Measurements from ENCODE around the gene AMACR.

AMACR gene

GRCh38 chr5:34007621-34008600 lies at the start of gene AMACR:
AMACR (minus strand) TSS chr5:34008050; CDS start chr5:34008019, 31 bp downstream.
- peak; percentile 94 for DNase-seq (ENCODE audit: low spot score)

- no peak for DNase-seq (ENCODE audit: low spot score)
Observed at GRCh38 chr5:34057569-34057968, 49.7 kb upstream of the AMACR start.

GRCh38 chr5:34057118-34057517 lies 49.3 kb upstream of the AMACR start:
- DNase-seq (ENCODE audit: low spot score) = no peak

GRCh38 chr5:34055667-34056066 lies 47.8 kb upstream of the AMACR start:
- no peak for DNase-seq (ENCODE audit: low spot score)

- DNase-seq (ENCODE audit: low spot score) = no peak
Observed at GRCh38 chr5:34054400-34054729, 46.5 kb upstream of the AMACR start.

- DNase-seq (ENCODE audit: low spot score) = no peak
Observed at GRCh38 chr5:34053571-34054399, 45.9 kb upstream of the AMACR start.

- DNase-seq (ENCODE audit: low spot score) = no peak
Observed at GRCh38 chr5:34053133-34053532, 45.3 kb upstream of the AMACR start.

- no peak for DNase-seq (ENCODE audit: low spot score)
Observed at GRCh38 chr5:34051374-34051980, 43.6 kb upstream of the AMACR start.

GRCh38 chr5:34047774-34048572 lies 40.1 kb upstream of the AMACR start:
- no peak for DNase-seq (ENCODE audit: low spot score)

- DNase-seq (ENCODE audit: low spot score) = no peak
Observed at GRCh38 chr5:34047143-34047542, 39.3 kb upstream of the AMACR start.

GRCh38 chr5:34045996-34046395 lies 38.1 kb upstream of the AMACR start:
- no peak for DNase-seq (ENCODE audit: low spot score)

GRCh38 chr5:34045023-34045422 lies 37.2 kb upstream of the AMACR start:
- DNase-seq (ENCODE audit: low spot score) = no peak

GRCh38 chr5:34043099-34043876 lies 35.4 kb upstream of the AMACR start, which contains the start of gene C1QTNF3:
C1QTNF3 (minus strand) TSS chr5:34043213; CDS start chr5:34043125, 88 bp downstream.
- no peak for DNase-seq (ENCODE audit: low spot score)

- DNase-seq (ENCODE audit: low spot score) = no peak
Observed at GRCh38 chr5:34042321-34042720, 34.5 kb upstream of the AMACR start.

GRCh38 chr5:34041247-34041972 lies 33.6 kb upstream of the AMACR start:
- no peak for DNase-seq (ENCODE audit: low spot score)

- DNase-seq (ENCODE audit: low spot score) = no peak
Observed at GRCh38 chr5:34040472-34040871, 32.6 kb upstream of the AMACR start.

- DNase-seq (ENCODE audit: low spot score) = no peak
Observed at GRCh38 chr5:34039398-34040157, 31.7 kb upstream of the AMACR start.

- DNase-seq (ENCODE audit: low spot score) = no peak
Observed at GRCh38 chr5:34038838-34039237, 31.0 kb upstream of the AMACR start.

GRCh38 chr5:34038390-34038789 lies 30.5 kb upstream of the AMACR start:
- no peak for DNase-seq (ENCODE audit: low spot score)

All from activated CD4-positive, alpha-beta T cell treated with anti-CD3 and anti-CD28 coated beads, Interleukin-2, Interleukin-4, amounts not matched to agents 100 ng/mL and 50 ng/mL, durations not matched to agents 16 hours and 8 hours (primary cell).